Measurements from ENCODE around the gene SYT5. TPM values are rescaled to one million over a fixed set of nuclear protein-coding genes. Genes with fewer than 3 reads are reported as not detected.

Gene SYT5
- 47.9 TPM for total RNA-seq

GRCh38 chr19:55179606-55180484 is at the start of gene SYT5:
Gene SYT5 (minus strand): TSS chr19:55180289. CDS start chr19:55179041, 1,248 bp downstream.

GRCh38 chr19:55228403-55229031 is 48.4 kb upstream of the SYT5 start, which contains the start of gene TMEM86B:
Gene TMEM86B (minus strand): TSS chr19:55228763. CDS start chr19:55228741, 22 bp downstream.

GRCh38 chr19:55208880-55209692 is 29.0 kb upstream of the SYT5 start, which contains the start of gene PTPRH:
Gene PTPRH (minus strand): TSS chr19:55209501. CDS start chr19:55209433, 68 bp downstream.

GRCh38 chr19:55166530-55167268 is 13.4 kb downstream of the SYT5 start, which contains the start of gene DNAAF3:
Gene DNAAF3 (minus strand): TSS chr19:55166613. CDS start chr19:55166413, 200 bp downstream.

GRCh38 chr19:55157064-55157908 is 22.8 kb downstream of the SYT5 start, which contains the start of gene TNNI3:
Gene TNNI3 (minus strand): TSS chr19:55157732. CDS start chr19:55157589, 143 bp downstream.

GRCh38 chr19:55149078-55150003 is 30.7 kb downstream of the SYT5 start, which contains the start of gene TNNT1:
Gene TNNT1 (minus strand): TSS chr19:55149206. CDS start chr19:55147157, 2,049 bp downstream.

Small RNA genes within 50 kb of the gene (small RNA-seq; reads per million reads assigned to genes)
- gene MIR7975 (ENCODE audit: low replicate concordance) (not detected), gene RF01210 (ENCODE audit: low replicate concordance) (not detected)

Other genes with a start within 250 kb of the SYT5 start
- gene NLRP7, start 232.8 kb downstream of the SYT5 start, total RNA-seq, result not detected
- gene NLRP2, start 213.9 kb downstream of the SYT5 start, total RNA-seq, result 20.0 TPM
- 0.94 TPM for gene GP6, start 142.0 kb downstream of the SYT5 start, total RNA-seq
- 31.0 TPM for gene RDH13, start 117.1 kb downstream of the SYT5 start, total RNA-seq
- gene EPS8L1, start 104.4 kb downstream of the SYT5 start, total RNA-seq, result 3.1 TPM
- gene PPP1R12C, start 62.7 kb downstream of the SYT5 start, total RNA-seq, result 32.6 TPM
- gene TNNT1, start 31.1 kb downstream of the SYT5 start, total RNA-seq, result 0.94 TPM
- 0.94 TPM for gene TNNI3, start 22.6 kb downstream of the SYT5 start, total RNA-seq
- 0.94 TPM for gene DNAAF3, start 13.7 kb downstream of the SYT5 start, total RNA-seq
- not detected for gene PTPRH, start 29.2 kb upstream of the SYT5 start, total RNA-seq
- gene TMEM86B, start 48.5 kb upstream of the SYT5 start, total RNA-seq, result 4.4 TPM
- 25.0 TPM for gene PPP6R1, start 78.7 kb upstream of the SYT5 start, total RNA-seq
- 20.3 TPM for gene HSPBP1, start 99.8 kb upstream of the SYT5 start, total RNA-seq
- 82.9 TPM for gene BRSK1, start 103.7 kb upstream of the SYT5 start, total RNA-seq
- not detected for gene TMEM150B, start 145.1 kb upstream of the SYT5 start, total RNA-seq
- gene KMT5C, start 159.6 kb upstream of the SYT5 start, total RNA-seq, result 15.0 TPM
- gene COX6B2, start 174.4 kb upstream of the SYT5 start, total RNA-seq, result not detected
- gene GARIN5B, start 183.0 kb upstream of the SYT5 start, total RNA-seq, result not detected
- not detected for gene IL11, start 190.2 kb upstream of the SYT5 start, total RNA-seq
- not detected for gene TMEM190, start 196.5 kb upstream of the SYT5 start, total RNA-seq
- gene TMEM238, start 204.0 kb upstream of the SYT5 start, total RNA-seq, result not detected
- gene RPL28, start 205.6 kb upstream of the SYT5 start, total RNA-seq, result 157 TPM
- gene UBE2S, start 227.5 kb upstream of the SYT5 start, total RNA-seq, result 22.8 TPM